ENCODE results near the gene AIG1. TPM values are rescaled to one million over a fixed set of nuclear protein-coding genes. Genes with fewer than 3 reads are reported as not detected.
A peak's percentile ranks its signal among the peaks of the same experiment; 100 is the strongest.
"Not testable (repeated sequence)": the region's sequence is repeated elsewhere in the genome, so short reads cannot be mapped to it uniquely, and the experiment has no call there.

Gene AIG1
- polyA plus RNA-seq, 5 donors, result 33.9 to 44.8 (median 38.2) TPM

DNA sequence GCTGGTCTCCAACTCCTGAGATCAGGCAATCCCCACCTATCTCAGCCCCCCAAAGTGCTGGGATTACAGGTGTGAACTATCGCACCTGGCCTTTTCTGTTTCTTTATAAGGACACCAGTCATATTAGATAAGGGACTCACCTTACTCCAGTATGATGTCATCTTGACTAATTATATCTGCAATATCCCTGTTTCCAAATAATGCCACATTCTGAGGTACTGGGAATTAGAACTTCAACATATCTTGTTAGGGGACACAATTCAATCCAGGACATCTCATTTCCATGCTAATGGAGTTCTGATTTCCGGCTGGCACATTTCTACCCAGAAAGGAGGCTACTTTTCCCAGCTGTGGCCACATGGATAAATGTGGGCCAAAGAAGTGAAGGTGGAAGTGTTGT is 6.4 kb upstream of the AIG1 start:
- no peak for DNase-seq

DNA sequence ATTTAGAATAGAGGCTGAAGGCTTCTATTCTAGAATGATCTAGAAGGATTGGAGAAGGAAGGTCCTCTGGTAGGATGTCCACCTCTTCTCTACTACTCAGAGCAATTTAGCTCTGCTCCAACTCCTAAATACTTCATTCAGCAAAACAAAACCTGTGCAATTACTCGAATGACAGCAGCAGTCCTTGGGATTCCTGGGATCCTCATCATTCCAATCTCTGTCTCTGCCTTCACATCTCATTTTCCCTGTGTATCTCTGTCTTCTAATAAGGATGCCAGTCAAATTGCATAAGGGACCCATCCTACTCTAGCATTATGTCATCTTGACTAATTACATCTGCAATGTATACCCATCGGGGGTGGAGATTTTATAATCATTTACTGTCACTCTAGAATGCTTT is 5.5 kb upstream of the AIG1 start:
- DNase-seq, result no peak

DNA sequence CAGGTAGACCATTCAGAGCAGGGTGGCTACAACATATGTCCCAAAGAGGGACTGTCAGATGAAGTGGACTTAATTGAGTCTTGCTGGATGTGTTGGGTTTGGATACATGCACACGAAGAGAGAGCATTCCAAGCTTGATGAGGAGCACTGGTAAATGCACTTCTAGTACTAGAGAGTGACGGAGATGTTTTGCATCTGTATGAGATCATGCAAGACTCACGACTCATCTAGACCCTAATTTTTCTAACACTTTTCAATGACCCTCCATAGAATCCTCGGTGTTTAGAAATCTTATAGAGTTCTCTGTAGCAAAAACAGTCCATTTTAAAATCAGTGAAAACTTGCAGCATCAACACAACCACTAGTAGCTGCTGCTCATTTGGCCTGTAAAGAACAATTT is 4.8 kb upstream of the AIG1 start:
- peak; percentile 17 to 19 for DNase-seq

DNA sequence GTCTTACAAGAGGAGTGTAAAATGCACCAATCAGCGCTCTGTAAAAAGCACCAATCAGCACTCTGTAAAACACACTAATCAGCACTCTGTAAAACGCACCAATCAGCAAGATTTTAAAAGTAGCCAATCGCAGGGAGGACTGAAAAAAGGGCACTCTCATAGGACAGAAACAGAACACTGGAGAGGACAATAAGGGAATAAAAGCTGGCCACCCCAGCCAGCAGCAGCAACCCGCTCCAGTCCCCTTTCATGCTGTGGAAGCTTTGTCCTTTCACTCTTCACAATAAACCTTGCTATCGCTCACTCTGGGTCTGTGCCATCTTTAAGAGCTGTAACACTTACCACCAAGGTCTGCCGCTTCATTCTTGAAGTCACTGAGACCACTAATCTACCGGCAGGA is 1.7 kb upstream of the AIG1 start:
- no peak for DNase-seq

DNA sequence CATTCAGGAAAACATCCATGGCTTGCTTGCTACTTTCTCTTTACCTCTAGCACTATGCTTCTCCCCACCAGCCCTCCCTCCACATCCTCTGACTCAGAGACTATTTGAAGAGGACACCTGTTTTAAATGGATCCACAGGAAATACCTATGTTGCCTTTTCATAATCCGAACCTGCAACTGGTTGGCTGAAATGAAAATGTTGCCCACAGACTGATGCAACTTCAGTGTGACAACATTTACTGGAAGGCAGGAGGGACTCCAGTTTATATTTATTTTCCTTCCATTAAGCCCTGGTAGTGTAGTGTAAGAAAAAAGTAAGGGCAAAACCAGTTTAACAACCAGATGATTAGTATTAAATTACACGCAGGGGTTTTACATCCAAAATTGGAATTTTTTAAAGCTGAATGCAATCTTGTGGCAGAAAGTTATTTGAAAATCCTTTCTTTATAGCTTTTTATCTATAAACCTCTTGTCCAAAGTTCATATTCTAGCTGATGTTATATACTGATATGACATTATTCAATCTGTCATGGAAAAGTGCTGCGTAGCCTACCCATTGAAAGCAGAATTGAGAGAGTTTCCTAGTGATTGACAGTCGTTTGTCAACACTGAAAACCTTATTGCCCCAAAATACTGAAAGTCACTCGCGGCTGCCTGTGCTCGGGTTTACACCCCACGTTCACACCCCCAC is 881 bp upstream of the AIG1 start:
- peak; percentile 31 to 33 for DNase-seq

DNA sequence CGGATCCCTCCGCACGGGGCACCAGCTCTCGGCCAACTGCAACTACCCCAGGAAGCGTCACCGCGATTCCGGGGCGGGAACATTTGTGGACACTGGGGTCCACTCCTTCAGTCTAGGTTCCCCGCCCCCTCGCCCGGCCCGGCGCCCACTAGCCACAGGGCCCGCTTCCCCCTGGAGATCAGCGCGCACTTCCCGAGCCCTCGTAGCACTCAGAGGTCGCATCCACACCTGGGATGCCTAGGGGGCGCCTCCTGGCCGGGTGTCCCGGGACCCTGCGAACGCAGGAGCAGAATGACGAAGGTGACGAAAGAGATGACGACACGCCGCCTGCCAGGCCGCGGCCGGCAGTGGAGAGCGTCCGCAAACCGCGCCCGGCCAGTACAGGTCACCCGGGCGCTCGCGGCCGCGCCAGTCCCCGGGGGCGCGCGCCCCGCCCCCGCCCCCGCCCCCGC is 309 bp upstream of the AIG1 start:
- peak; percentile 82 to 84 for DNase-seq

DNA sequence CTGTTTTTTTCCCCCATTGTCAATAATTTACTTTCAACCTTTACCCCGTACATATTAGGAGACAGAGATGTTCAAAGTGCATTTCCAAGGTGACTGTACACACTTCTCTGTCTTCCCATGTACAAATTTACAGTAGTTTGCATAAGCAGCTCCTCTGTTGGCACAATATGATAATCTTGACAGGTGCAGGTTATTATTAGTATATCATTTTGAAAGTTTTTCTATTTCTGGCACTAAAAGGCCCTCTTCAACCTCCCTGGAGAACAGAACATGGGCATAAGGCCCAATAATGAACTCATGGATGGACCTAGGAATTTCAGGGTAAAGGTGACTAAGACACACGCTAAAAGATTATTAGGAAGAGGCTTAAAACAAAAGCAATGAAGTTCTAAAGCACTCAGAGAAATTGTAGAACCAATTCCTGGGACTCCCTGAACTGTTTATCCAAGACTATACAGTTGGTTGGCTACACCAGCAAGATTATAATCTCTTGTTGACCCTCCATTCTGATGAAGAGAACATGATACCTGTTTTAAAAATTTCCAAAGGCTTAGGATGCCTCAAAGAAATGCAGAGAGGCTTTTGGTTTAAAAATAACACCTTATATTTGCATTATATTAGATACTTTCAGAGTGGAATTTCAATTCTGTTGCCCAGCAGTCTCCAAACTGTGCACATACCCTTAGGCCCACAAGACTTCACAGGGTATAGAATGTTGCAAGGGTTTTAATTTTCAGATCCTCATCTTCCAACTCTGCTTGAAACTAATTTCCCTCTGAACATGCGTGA is 1.1 kb downstream of the AIG1 start:
- DNase-seq, result peak in 1 of 2 donors; percentile 1

DNA sequence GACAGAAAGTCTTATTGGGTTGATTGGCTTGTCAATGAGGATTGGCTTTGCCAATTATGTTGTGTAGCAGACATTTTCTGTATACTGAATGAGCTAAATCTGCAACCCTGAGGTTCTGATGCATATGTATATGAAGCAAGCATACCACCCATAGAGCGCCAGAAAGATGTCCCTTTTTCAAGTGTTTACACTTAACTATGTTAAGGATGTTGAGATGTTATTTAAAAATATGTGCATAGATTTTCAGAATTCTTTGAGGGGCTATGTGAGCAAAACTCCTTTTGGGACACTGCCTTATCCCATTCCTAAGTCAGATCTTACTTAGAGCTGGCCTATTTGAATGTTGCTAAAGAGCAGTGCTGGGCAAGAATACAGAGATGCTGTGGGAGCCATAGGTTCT is 1.9 kb downstream of the AIG1 start:
- no peak for DNase-seq

DNA sequence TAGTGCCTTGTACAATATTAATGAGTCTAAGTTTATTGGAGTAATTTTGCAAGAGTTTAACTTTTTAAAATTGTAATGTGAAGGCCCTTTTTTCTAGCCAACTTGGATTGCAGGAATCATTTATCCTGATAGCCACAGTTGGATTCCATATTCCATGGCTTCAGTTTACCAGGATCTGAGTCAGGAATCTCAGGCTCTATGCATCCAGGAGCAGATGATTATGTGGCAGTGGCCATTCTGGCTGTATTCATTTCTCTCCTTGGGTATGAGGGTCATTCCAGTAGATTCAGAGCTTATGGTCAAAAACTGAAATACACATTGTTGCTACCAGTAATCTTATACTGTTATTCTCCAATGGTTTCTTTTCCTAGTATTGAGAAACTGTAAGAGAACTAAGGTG is 2.9 kb downstream of the AIG1 start:
- DNase-seq, result no peak

DNA sequence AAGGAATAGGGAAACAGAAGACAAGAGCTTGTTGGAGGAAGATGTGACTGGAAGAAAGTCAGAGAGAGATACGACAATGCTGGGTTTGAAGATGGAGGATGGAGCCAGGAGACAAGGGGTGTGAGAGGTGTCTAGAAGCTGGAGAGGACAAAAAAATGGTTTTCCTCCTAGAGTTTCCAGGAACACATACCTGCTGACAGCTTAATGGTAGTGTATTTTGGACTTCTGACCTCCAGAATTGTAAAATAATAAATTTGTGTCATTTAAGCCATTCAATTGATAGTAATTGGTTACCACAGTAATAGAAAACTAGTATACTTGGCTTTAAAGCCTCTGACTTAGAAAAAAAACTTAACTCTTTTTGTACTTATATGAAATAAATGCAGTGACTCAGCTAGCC is 3.6 kb downstream of the AIG1 start:
- DNase-seq, result no peak

DNA sequence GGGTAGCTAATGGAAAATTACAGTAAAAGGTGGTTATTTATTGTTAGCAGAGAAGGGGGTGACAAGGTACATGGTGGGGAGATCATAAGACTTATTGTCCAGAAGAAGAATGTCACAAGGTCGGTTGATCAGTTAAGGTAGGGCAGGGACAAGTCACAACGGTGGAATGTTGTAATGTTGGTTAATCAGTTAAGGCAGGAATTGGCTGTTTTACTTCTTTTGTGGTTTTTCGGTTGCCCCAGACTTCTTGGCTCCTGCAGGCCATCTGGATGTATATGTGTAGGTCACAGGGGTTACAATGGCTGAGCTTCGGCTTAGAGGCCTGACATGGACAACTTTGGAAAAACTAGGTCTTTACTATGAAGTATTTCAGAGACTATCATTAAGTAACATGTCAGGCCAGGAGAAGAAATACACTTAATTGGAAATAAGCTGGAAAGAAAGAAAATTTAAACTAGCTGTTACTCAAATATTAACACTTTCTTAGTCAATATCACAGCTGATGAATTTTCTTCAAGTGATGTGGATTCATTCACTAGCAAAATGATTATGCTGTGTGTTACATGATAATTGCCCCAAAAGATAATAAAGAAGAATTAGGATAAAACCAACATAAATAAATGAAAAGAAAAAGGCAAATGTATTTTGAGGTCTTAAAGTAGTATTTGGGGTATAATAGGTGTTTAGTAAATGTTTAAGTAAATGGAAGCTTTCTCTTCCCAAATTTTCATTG is 4.4 kb downstream of the AIG1 start:
- no peak for DNase-seq

DNA sequence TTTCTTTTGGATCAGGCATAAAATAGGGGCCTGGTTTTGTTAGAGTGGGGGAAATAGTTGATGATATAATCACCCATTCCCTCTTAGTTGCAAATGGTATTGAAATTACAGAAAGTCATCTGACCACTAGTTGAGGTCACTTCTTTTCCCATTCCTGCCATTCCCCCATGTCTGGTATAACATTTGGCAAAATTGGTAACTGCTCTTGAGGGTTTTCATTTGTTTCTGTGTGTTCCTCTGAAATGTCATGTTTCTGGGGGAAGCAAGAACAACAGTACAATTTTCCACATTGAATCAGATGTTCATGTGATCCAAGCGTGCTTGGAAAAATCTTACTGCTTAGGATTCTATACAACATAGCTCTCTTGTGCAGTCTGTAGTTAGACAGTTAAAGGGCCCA is 7.3 kb downstream of the AIG1 start:
- DNase-seq, result no peak

DNA sequence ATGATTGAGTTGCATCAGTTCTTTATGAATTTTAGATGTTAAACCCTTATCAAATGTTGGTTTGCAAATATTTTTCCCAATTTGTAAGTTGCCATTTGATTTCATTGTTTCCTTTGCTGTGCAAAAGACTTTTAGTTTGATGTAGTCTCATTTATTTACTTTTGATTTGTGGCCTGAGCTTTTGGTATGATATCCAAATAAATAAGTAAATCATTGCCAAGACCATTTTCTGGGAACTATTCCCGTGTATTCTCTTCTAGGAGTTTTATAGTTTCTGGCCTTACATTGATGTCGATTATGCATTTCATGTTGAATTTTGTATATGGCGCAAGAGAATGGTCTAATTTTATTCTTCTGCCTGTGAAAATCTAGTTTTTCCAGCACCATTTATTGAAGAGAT is 13.4 kb downstream of the AIG1 start:
- no peak for DNase-seq

DNA sequence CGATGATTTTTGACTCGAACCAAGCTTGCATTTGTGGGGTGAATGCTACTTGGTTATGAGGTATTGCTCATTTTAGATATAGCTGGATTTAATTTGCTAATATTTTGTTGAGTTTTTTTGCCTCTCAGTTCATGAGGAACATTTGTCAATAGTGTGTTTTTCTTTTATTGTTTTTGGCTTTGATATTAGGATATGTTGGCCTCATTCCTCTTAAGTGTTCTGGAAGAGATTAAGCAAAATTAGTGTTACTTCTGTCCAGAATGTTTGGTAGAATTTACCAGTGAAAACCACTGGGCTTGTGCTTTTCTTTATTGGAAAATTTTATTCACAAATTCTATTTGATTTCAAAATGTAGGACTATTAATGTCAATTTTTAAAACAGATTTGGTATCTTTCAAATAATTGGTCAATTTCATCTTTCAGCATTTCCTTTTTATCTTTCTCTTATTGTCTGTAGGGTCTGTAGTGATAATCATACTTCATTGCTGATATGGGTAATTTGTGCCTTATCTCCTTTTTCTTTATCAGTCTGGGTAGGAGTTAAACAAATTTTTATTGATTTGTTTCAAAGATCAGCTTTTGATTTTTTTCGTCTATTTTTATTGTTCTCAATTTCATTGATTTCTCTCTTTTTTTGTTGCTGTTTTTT is 14.1 kb downstream of the AIG1 start:
- DNase-seq, result no peak

DNA sequence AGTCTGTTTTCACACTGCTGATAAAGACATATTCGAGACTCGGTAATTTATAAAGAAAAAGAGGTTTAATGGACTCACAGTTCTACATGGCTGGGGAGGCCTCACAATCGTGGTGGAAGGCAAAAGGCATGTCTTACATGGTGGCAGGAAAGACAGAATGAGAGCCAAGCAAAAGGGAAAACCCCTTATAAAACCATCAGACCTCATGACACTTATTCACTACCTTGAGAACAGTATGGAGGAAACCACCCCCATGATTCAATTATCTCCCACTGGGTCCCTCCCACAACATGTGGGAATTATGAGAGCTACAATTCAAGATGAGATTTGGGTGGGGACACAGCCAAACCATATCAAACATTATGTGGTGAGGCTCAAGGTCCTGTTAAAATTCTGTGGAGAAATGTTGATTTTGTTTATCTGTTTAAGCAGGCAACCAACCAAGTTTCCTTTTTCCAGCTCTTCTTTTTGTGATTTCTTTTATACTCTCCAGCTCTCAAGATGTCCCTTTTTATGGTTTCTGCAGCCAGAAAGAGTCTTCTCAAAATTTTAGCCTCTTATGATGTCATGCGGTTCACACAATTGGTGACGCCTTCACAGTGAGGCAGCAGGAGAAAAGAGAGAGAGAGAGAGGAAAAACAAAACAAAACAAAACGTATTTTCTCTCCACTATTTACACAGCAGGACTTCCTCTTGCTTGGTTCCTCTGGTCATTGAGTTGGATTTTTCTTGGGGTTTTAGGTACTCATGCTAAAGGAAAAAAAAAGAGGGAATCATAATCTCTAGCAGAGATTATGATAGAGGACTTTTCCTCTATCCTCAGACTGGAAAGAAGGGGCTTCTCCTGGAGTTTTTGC is 18.0 kb downstream of the AIG1 start:
- no peak for DNase-seq

DNA sequence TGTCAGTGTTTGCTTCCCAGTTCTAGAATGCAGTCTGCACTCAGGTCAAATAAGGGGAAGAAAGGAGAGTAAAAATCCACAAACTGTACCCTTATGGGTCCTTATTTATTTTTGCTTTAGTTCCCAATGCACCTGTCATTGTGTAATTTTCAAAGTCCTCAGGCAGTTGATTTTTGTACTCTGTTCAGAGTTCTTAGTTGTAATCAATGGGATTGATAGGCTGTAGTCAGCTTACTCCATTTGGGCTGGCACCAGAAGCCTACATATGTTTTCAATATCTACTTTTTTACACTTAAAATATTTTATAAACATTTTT is 18.6 kb downstream of the AIG1 start:
- no peak for DNase-seq

DNA sequence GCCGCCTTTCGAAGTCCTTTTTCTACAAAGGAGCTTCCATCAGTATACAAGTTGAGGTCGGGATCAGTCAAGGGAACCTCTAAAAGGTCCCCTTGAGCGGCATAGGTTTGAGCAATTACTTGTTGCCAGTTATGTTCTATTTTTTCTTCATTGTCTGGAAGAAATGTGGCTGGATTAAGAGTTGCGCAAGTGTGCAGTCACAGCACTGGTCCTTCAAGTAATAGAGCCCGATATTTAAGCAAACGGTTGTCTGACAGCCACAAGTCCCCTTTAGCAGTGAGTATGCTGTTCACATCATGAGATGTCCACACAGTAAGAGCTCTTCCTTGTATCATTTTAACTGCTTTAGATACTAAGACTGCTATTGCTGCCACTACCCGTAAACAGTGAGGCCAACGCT is 21.6 kb downstream of the AIG1 start:
- not testable (repeated sequence) for DNase-seq

DNA sequence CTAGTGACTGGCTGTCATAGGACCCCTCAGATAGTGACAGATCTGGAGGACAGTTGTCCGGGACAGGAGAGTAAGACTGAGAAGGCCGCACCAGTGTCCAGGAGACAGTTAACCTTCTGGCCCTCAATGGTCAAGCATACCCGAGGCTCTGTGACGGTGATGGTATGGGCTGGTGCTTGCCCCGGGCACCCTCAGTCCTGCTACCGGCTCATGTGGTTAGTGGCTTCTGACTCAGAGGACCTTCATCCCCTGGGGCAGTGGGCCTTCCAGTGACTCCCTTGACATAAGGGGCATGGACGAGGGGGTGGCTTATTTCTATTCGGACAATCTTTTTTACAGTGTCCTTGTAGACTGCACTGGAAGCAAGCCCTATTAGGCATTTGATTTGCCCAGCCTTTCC is 23.3 kb downstream of the AIG1 start:
- DNase-seq, result not testable (repeated sequence)

DNA sequence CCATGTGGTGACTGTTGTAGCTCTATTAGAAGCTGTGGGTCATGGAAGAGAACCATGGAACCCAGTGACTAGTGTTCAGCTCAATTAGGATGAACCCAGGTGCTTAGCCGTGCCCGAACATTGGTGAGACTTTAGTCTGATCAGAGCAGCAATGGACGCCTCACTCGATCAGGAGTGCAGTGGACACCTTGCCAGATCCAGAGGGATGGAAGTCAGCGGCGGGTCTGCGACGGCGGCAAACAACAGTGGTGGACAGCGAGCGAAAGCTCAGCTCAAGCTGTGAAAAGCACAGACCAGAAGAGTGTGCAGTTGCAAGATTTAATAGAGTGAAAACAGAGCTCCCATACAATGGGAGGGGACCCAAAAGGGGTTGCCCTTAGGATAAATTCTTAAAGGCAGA is 26.6 kb downstream of the AIG1 start:
- DNase-seq, result not testable (repeated sequence)

DNA sequence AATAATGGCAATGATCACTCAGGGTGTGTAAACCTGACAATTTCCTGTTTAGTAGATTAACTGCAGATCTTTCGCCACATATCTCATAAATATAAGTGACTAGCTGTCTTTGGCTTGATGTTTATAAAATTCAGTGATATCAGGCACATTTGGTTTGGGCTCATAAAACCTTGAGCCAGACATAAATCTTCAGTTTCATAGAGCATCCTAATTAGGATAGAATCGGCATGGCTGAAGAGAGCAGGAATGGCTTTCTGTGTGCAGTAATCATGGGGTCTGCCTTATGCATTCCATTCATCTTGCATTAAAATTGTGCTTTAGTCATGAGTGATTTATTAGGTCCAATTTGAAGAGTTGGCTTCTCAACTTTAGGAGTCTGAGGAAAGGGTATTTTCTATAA is 27.2 kb downstream of the AIG1 start:
- no peak for DNase-seq

DNA sequence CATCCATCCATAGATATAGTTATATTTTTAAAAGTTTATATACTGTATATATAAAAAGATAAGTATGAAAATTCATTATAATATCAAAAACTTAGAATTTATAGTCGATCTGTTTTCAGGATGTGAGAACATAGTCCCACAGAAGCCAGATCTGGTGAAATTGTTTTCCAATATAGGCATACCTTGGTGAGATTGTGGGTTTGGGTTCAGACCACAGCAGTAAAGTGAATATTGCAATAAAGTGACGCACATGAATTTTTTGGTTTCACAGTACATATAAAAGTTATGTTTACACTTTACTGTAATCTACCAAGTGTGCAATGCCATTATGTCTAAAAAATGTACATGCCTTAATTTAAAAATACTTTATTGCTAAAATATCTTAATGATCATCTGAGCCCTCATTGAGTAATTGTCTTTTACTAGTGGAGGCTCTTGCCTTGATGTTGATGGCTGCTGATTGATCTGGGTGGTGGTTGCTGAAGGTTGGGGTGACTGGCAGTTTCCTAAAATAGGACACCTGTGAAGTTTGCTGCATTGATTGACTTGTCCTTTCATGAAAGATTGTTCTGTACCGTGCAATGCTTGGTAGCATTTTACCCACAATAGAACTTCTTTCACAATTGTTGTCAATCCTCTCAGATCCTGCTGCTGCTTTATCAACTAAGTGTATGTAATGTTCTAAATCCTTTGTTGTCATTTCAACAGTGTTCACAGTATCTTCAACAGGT is 29.8 kb downstream of the AIG1 start:
- no peak for DNase-seq
